Lower lobe of right lung (tissue), 2 donors: ENCODE measurements around the gene PRKN. TPM values are rescaled to one million over a fixed set of nuclear protein-coding genes. Genes with fewer than 3 reads are reported as not detected.

Experiments used
- ATAC-seq, 2 donors: fragments of 200-7000 bp; cut with Tn5 transposase; one replicate each; pipeline ENCODE4 v1.9.1; 2020 to 2022; ENCODE audit warnings: mild to moderate bottlenecking in 2 of 2, moderate library complexity in 2 of 2
- DNase-seq: peaks from one replicate; pipeline ENCODE4 v3.0.0-alpha.2; 2020
- H3K27ac ChIP-seq: fragments of 200-600 bp; one replicate; pipeline ENCODE4 v1.8.0; 2022
- H3K27me3 ChIP-seq: fragments of 200-600 bp; one replicate; pipeline ENCODE4 v1.8.0; 2022; ENCODE audit warnings: low read depth
- H3K36me3 ChIP-seq: fragments of 200-600 bp; one replicate; pipeline ENCODE4 v1.8.0; 2022; ENCODE audit warnings: mild to moderate bottlenecking
- H3K4me1 ChIP-seq: fragments of 200-600 bp; one replicate; pipeline ENCODE4 v1.8.0; 2022
- H3K4me3 ChIP-seq: fragments of 200-600 bp; one replicate; pipeline ENCODE4 v1.8.0; 2022; ENCODE audit warnings: mild to moderate bottlenecking
- H3K9me3 ChIP-seq: fragments of 200-600 bp; one replicate; pipeline ENCODE4 v1.8.0; 2022
- CTCF ChIP-seq: fragments of 200-600 bp; IDR thresholded peaks from one replicate; pipeline ENCODE4 v1.8.0; 2022; ENCODE audit warnings: antibody characterized with exemption, mild to moderate bottlenecking
- intact Hi-C: fragments of 100-400 bp; cut with DNase I; formaldehyde crosslinking; loops from one replicate; pipeline ENCODE4 v1.11.0; 2022
- total RNA-seq: library from RNA; stranded (reverse); fragmentation: NEBNext Ultra II Directional; extraction: Animal tissue kit (Norgen Biotek cat#: 25700); gene quantifications from one replicate; pipeline ENCODE4 v1.2.1, GENCODE V29; 2021
- donor health status: DM: no; HTN: yes; CAD: no; lungs with severe emphysema.

The PRKN gene
- total RNA-seq, 1 donor from 2014 or later = 6.1 TPM

GRCh38 chr6:161637658-161638057, 1089.9 kb downstream of the PRKN start:
- Histone ChIP-seq H3K4me1 (no peaks in the 10 kb centered on the region), H3K9me3 (no peaks in the 10 kb centered on the region), H3K27me3 (no peaks in the 10 kb centered on the region), H3K27ac (no peak overlapping the region), H3K4me3 (no peak overlapping the region), H3K36me3 (no peaks in the 10 kb centered on the region)
- DNase-seq = no peak
- TF ChIP-seq CTCF = no peak
- ATAC-seq = no peak
- intact Hi-C loops = no loop called here

- intact Hi-C loops = no loop called here
- no peaks in the 10 kb centered on the region for H3K4me1 ChIP-seq
Observed at GRCh38 chr6:161636882-161637430, 1090.6 kb downstream of the PRKN start.

GRCh38 chr6:161635975-161636374, 1091.6 kb downstream of the PRKN start:
- Histone ChIP-seq H3K4me3 (no peak overlapping the region), H3K27me3 (no peaks in the 10 kb centered on the region), H3K4me1 (no peaks in the 10 kb centered on the region), H3K36me3 (no peaks in the 10 kb centered on the region), H3K9me3 (no peaks in the 10 kb centered on the region), H3K27ac (no peak overlapping the region)
- intact Hi-C loops = no loop called here
- ATAC-seq (peak in 1 of 2 donors; percentile 21), DNase-seq (no peak)
- no peak for TF ChIP-seq CTCF

More at GRCh38 chr6:161636882-161637430, 1090.6 kb downstream of the PRKN start:
- ATAC-seq (no peak), DNase-seq (no peak)
- Histone ChIP-seq H3K4me3 (no peak overlapping the region), H3K27ac (no peak overlapping the region), H3K27me3 (no peaks in the 10 kb centered on the region), H3K36me3 (no peaks in the 10 kb centered on the region), H3K9me3 (no peaks in the 10 kb centered on the region)
- TF ChIP-seq CTCF = no peak

GRCh38 chr6:161634916-161635315, 1092.7 kb downstream of the PRKN start:
- no peak for TF ChIP-seq CTCF
- Histone ChIP-seq H3K27me3 (no peaks in the 10 kb centered on the region), H3K4me3 (no peak overlapping the region), H3K36me3 (no peaks in the 10 kb centered on the region), H3K27ac (no peak overlapping the region), H3K4me1 (no peaks in the 10 kb centered on the region), H3K9me3 (no peaks in the 10 kb centered on the region)
- DNase-seq (no peak), ATAC-seq (no peak)
- intact Hi-C loops = no loop called here

GRCh38 chr6:161631676-161632194, 1095.8 kb downstream of the PRKN start:
- no peaks in the 10 kb centered on the region for H3K9me3 ChIP-seq
- no peaks in the 10 kb centered on the region for H3K27me3 ChIP-seq
- H3K27ac ChIP-seq = no peak overlapping the region
- no peak for TF ChIP-seq CTCF
- intact Hi-C loops = no loop called here
- H3K4me3 ChIP-seq = no peak overlapping the region
- H3K36me3 ChIP-seq = no peaks in the 10 kb centered on the region
- no peak for DNase-seq
- ATAC-seq = no peak
- H3K4me1 ChIP-seq = no peaks in the 10 kb centered on the region
